ENCODE measurements around the gene ASPM. TPM values are rescaled to one million over a fixed set of nuclear protein-coding genes. Genes with fewer than 3 reads are reported as not detected.

The ASPM gene
- total and polyA plus RNA-seq, 2 of the 4 experiments (the other 2 are of a cell fraction): 7.1 to 27.8 TPM

GRCh38 chr1:197140121-197140520 lies 6.3 kb downstream of the ASPM start:
- Histone ChIP-seq H2BK20ac (ENCODE audit: low read depth, low read length) (no peak overlapping the region), H3K9me3 (ENCODE audit: control insufficient read depth, insufficient read depth, low read length) (no peaks in the 10 kb centered on the region), H3K4me2 (ENCODE audit: low read depth, low read length) (peak overlapping the region; percentile 84; the same call in 1 of the 2 replicates), H3K9ac (ENCODE audit: low read depth, low read length) (no peak overlapping the region), H3K4ac (ENCODE audit: low read depth, low read length) (no peak overlapping the region), H2BK120ac (ENCODE audit: low read depth, low read length) (no peak overlapping the region), H3K23ac (ENCODE audit: low read depth, low read length) (no peak overlapping the region), H2AK5ac (ENCODE audit: low read depth, low read length) (no peak overlapping the region), H3K27me3 (ENCODE audit: control insufficient read depth, insufficient read depth, low read length) (no peaks in the 10 kb centered on the region), H3K4me3 (ENCODE audit: insufficient read depth, low read depth, low read length) (no peak overlapping the region), H3K4me1 (ENCODE audit: control insufficient read depth, insufficient read depth, low read length) (peaks cover 2% of the 10 kb centered on the region), H3K79me1 (ENCODE audit: low read depth in 1 of 2, low read length in 2 of 2) (peaks cover 12 to 40% of the 10 kb centered on the region in 2 experiments), H3K36me3 (ENCODE audit: control insufficient read depth, insufficient read depth, low read length) (no peaks in the 10 kb centered on the region), H2BK5ac (ENCODE audit: low read depth, low read length, poor library complexity, severe bottlenecking) (peak overlapping the region; percentile 29), H4K91ac (ENCODE audit: insufficient read depth, low read depth, low read length) (no peak overlapping the region), H3K56ac (ENCODE audit: extremely low read depth, insufficient read depth, low read length) (no peak overlapping the region), H2AFZ (replicated peaks; ENCODE audit: low read length, poor library complexity) (no peak overlapping the region), H2BK15ac (ENCODE audit: low read depth, low read length) (no peak overlapping the region), H4K20me1 (ENCODE audit: insufficient read depth, low read length) (no peaks in the 10 kb centered on the region), H3K9me1 (ENCODE audit: insufficient read depth, low read length) (no peaks in the 10 kb centered on the region), H4K8ac (ENCODE audit: low read depth in 2 of 2, low read length in 2 of 2) (peak overlapping the region in 1 of 2 experiments; percentile 42; a peak in 1 of 4 replicates), H3K18ac (ENCODE audit: low read depth, low read length) (peak overlapping the region; percentile 18; the same call in 1 of the 2 replicates), H3K27ac (ENCODE audit: insufficient read depth, low read length) (no peak overlapping the region), H4K5ac (ENCODE audit: low read depth, low read length) (peak overlapping the region; percentile 27; the same call in 1 of the 2 replicates), H3K14ac (replicated peaks; ENCODE audit: low read depth, low read length) (no peak overlapping the region), H2AK9ac (replicated peaks; ENCODE audit: low read depth, low read length, poor library complexity) (no peak overlapping the region)
- intact Hi-C loops (cut with micrococcal nuclease) (no loop called here), in situ Hi-C loops (cut with MboI; ENCODE audit: low sequenced_read_pairs) (no loop called here), dilution Hi-C loops (cut with HindIII; ENCODE audit: low sequenced_read_pairs, unreplicated experiment) (no loop called here)
- TF ChIP-seq CHD1 (IDR thresholded peaks at IDR 0.05; ENCODE audit: low read depth, low read length) (no peak), BHLHE40 (IDR thresholded peaks at IDR 0.05; ENCODE audit: low read depth, low read length) (no peak), CTCF (conservative IDR thresholded peaks at IDR 0.05; ENCODE audit: low read depth, low read length) (no peak), SMC3 (IDR thresholded peaks at IDR 0.05; ENCODE audit: low read depth, low read length) (no peak), ELK1 (IDR thresholded peaks at IDR 0.05; ENCODE audit: borderline replicate concordance, low read depth, low read length) (no peak), CEBPB (IDR thresholded peaks at IDR 0.05; ENCODE audit: low read depth, low read length) (no peak)
- no TSS peak for BruUV-seq (replicated peaks)
- ChIA-PET CTCF (no interaction called here), POLR2A (ENCODE audit: unreplicated experiment) (no interaction called here)
- DNase-seq (peak; percentile 39), ATAC-seq (ENCODE audit: low read depth) (no peak)
- WGBS, 2 experiments (ENCODE audit: extremely low coverage in 2 of 2, insufficient read length in 1 of 2): no CpG with 5 or more reads among the region's 2 CpGs

Data from IMR-90 (cell line).